Measurements from ENCODE around the gene SLC7A9.
"Not testable (repeated sequence)": the region's sequence is repeated elsewhere in the genome, so short reads cannot be mapped to it uniquely, and the experiment has no call there.

SLC7A9 gene

DNA sequence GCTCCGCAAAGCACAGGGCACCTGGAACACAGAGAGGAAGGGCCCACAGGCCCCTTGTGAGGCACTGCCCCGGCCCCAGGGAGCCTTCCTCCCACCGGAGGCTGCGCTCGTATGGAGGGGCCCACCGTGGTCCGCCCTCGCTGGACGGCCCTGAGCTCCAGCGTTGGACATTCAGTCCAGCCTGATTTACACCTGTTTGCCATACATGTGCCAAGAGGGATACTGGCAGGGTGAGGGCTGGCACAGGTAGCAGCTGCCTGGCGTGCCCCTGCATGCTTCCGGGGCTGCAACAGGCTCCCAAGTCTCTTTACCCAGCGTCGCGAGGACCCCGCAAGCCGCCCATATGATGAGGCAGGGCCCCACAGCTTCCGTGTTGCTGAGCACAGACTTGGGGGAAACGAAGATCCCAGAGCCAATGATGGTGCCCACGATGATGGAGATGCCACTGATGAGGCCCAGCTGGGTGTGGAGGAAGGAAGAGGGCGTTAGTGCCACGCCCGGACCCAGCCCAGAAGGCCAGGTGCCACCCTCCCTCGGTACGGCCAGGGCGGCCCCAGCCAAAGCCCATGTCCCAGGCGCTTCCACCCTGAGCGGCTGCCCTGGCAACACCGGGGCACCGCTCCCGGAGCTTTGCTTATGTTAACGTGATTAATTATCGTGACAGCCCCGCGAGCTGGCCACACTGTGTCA lies 5.1 kb downstream of the SLC7A9 start:
- DNase-seq (ENCODE audit: low read depth): no peak

DNA sequence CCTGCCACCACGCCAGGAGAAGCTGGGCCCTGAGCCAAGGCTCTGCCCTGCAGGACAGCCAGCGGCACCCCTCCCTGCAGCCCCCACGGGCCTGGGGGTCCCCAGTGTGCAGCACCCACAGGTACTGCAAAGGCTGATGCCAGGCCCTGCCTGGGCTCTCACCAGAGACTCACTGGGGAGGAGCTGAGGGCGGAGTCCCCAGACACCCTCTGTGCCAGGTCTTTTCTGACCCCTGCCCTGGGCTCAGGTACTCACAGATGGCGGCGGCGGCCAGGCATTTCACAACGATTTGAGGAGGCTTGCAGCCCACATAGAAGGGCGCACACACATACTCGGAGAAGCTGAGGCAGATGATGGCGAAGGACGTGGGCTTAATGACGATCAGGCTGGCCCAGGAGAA lies 5.7 kb downstream of the SLC7A9 start:
- no peak for DNase-seq (ENCODE audit: low read depth)

DNA sequence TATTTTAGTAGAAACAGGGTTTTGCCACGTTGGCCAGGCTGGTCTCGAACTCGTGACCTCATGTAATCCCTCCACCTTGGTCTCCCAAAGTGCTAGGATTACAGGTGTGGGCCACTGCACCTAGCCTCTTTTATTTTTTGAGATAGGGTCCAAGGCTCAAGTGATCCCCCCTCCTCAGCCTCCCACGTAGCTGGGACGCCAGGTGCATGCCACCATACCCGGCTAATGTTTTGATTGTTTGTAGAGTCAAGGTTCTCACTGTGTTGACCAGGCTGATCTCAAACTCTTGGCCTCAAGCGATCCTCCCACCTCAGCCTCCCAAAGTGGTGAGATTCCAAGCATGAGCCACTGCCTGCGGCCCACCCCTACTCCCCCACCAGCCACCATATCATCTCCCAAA lies 6.3 kb downstream of the SLC7A9 start:
- DNase-seq (ENCODE audit: low read depth): no peak

GRCh38 chr19:32862741-32863140 lies 6.8 kb downstream of the SLC7A9 start:
- no peak for DNase-seq (ENCODE audit: low read depth)

GRCh38 chr19:32862173-32862572 lies 7.4 kb downstream of the SLC7A9 start:
- no peak for DNase-seq (ENCODE audit: low read depth)

- no peak for DNase-seq (ENCODE audit: low read depth)
Observed at GRCh38 chr19:32861596-32861995, 8.0 kb downstream of the SLC7A9 start.

- no peak for DNase-seq (ENCODE audit: low read depth)
Observed at GRCh38 chr19:32859591-32859990, 10.0 kb downstream of the SLC7A9 start.

- DNase-seq (ENCODE audit: low read depth): no peak
Observed at GRCh38 chr19:32858559-32858958, 11.0 kb downstream of the SLC7A9 start.

DNA sequence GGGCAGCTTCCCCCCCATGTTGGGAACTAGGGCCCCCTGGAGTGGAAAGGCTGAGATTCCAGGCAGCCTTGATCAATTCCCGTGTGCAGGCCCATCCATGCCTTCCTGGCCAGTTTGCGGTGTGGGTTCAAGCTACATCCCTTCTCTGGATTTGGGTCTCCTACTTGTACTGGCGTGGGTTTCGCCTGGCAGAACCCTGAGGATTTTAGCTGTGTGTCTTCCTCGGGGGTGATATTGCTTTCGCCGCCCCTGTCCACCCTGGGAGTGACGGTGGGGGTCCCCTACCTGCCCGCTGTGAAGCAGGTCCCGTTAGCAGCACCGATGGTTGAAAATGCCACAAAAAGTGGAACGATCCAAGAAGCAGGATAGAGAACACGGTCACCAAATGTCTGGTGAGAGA lies 11.4 kb downstream of the SLC7A9 start:
- DNase-seq (ENCODE audit: low read depth): no peak

- no peak for DNase-seq (ENCODE audit: low read depth)
Observed at GRCh38 chr19:32857584-32857983, 12.0 kb downstream of the SLC7A9 start.

DNA sequence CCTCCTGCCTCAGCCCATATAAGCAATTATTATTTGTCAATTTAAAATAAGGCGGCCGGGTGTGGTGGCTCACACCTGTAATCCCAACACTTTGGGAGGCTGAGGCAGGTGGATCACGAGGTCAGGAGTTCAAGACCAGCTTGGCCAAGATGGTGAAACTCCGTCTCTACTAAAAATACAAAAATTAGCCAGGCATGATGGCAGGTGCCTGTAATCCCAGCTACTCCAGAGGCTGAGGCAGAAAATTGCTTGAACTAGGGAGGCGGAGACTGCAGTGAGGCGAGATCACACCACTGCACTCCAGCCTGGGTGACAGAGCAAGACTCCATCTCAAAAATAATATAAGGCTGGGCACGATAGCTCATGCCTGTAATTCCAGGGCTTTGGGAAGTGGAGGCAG lies 12.7 kb downstream of the SLC7A9 start:
- DNase-seq (ENCODE audit: low read depth): not testable (repeated sequence)

- no peak for DNase-seq (ENCODE audit: low read depth)
Observed at GRCh38 chr19:32852216-32852615, 17.4 kb downstream of the SLC7A9 start.

GRCh38 chr19:32848035-32848434 lies 21.5 kb downstream of the SLC7A9 start:
- not testable (repeated sequence) for DNase-seq (ENCODE audit: low read depth)

GRCh38 chr19:32843716-32844245 lies 25.8 kb downstream of the SLC7A9 start:
- no peak for DNase-seq (ENCODE audit: low read depth)

DNA sequence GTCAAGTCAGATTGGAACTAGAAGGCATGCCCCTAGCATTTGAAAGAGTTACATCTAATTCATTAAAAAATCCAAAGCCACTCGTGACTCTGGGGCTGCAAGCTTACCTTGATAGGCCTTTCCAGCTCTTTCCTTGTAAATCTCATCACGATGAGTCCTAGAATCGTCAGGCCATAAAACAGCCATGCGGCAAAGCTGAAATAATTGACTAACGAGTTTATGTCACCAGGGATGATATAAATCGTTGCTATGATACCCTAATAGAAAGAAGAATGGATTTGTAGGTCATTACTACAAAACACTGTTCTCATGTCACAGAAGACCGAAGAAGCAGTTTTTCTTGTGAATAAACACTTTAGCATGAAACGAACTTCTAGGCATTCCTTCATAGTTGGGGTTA lies 27.5 kb downstream of the SLC7A9 start:
- no peak for DNase-seq (ENCODE audit: low read depth)

- DNase-seq (ENCODE audit: low read depth): no peak
Observed at GRCh38 chr19:32837531-32837930, 32.0 kb downstream of the SLC7A9 start.

DNA sequence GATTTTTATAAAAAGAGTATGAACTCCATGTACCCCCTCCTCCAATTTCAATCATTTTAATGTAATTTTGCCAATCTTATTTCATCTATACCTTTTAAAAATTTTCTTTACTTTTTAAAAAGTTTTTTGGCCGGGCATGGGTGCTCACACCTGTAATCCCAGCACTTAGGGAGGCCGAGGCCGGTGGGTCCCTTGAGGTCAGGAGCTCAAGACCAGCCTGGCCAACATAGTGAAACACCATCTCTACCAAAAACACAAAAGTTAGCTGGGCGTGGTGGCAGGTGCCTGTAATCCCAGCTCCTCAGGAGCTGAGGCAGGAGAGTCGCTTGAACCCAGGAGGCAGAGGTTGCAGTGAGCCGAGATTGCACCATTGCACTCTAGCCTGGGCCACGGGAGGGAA lies 36.2 kb downstream of the SLC7A9 start:
- not testable (repeated sequence) for DNase-seq (ENCODE audit: low read depth)

DNA sequence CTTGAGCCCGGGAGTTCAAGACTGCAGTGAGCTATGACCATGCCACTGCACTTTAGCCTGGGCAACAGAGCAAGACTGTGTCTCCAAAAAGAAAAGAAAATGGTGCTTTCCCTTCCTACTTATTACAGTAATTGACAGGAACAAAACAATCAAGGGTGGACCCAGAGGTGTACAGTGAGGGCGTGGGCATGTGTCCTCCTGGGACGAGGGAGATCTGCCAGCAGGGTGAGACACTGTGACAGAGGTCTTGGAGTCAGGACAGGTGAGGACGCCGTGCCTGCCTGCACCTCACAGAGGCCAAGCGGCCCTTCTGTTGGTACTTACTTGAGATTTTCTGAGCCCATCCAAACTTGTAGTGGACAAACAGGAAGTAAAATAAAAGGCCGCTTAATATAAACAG lies 36.7 kb downstream of the SLC7A9 start:
- not testable (repeated sequence) for DNase-seq (ENCODE audit: low read depth)

DNA sequence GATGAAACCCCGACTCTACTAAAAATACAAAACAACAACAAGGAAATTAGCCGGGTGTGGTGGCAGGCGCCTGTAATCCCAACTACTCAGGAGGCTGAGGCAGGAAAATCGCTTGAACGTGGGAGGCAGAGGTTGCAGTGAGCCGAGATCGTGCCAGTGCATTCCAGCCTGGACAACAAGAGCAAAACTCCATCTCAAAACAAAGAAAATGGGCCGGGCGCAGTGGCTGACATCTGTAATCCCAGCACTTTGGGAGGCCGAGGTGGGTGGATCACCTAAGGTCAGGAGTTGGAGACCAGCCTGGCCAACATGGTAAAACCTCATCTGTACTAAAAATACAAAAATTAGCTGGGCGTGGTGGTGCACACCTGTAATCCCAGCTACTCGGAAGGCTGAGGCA lies 37.5 kb downstream of the SLC7A9 start:
- not testable (repeated sequence) for DNase-seq (ENCODE audit: low read depth)

DNA sequence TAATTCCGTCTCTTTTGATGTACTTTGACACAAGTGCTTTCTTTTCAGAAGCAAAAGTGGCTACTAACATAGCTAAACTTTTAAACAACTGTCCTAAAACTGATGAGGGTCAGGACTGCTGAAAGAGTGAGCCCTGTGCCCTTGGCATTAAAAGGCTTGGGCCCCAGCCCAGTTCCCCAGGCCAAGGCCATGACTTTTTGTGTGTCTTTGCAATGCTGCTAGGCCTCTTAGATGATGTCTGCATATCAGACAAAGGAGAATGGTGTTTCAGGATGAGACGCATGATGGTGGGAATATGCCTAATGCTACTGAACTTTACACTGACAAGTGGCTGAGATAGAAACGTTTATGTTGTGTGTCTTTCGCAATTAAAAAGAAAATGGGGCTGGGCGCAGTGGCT lies 38.0 kb downstream of the SLC7A9 start:
- no peak for DNase-seq (ENCODE audit: low read depth)

DNA sequence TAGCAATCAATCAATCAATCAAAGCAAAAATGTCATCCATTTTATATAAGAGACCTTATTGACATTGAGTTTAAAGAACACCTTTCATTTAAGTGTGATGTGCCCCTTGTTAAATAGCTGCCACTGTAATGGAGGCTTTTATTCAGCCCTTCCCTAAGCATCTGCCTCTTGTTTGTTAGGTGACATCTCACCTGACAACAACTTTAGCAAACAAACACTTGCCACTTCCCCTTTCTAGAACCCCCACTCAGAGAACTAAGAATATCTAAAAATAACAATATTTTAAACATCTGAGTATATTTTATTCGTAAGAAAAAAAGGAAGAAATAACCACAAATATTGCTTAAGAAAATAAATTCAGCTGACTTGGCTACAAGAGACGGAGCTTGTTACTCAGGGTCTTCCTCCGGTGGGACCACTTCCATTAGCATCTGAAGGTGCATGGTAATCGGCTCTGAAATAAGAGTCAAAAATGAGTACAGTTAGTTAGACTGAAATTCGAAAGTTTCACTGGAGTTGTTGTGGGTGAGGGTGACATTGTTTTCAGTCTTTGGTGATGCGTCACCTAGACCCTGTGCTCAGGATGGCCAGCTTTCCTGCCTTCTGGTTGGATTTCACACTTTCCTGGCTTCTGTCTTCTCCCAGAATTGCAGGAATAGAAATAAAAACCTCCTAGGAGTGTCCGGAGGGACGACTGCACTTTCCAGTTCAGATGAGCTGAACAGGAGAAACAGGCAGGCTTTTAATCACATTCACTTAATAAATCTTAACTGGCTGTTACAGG lies 39.1 kb downstream of the SLC7A9 start:
- peak; percentile 19 for DNase-seq (ENCODE audit: low read depth)

- no peak for DNase-seq (ENCODE audit: low read depth)
Observed at GRCh38 chr19:32829345-32829896, 40.1 kb downstream of the SLC7A9 start.

All from GM04503 (cell line).